ENCODE results near the gene C19orf47.

The C19orf47 gene

DNA sequence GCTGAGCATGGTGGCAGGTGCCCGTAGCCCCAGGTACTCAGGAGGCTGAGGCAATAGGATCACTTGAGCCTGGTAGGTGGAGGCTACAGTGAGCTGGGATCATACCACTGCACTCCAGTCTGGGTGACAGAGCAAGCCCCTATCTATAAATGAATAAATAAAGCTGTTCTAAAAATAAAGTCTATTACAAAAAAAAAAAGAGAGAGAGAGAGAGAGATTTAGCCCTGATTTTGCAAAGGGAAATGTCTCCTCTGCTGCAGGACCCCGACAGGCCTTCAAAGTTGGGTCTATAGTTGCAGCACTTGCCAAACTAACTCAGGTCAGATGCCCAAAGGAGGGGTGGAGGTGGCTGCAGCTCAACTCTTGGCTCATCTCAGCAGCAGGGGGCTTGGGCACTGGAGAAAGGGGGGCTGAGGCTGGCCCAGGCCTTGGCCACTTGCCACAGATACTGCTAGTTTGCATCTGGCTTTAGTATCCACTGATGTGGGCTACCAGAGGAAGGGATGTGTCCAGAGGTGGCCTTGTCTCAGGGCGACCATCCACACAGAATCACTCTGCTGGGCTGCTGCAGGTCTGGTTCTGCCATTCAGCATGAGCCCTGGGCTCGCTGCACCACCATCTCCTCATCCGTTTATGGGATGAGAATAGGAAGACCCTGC, 32.3 kb downstream of the C19orf47 start:
- DNase-seq (ENCODE audit: low read depth): no peak

DNA sequence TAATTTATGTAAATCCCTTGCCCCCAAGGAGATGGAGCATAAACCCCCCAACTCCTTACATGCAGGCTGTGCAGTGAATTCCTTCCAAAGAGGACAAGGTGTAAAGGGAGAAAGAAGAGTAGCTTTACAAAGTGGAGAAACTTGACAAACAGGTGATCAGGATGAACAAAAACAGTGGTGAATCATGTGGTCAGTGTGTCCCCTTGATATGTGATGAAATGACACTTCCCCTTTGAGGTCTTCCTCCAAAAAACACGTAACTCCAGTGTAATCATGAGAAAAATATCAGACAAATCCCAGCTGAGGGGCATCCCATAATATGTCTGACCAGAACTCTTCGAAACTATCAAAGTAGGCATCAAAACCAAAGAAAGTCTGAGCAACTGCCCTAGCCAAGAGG, 33.5 kb downstream of the C19orf47 start:
- no peak for DNase-seq (ENCODE audit: low read depth)

DNA sequence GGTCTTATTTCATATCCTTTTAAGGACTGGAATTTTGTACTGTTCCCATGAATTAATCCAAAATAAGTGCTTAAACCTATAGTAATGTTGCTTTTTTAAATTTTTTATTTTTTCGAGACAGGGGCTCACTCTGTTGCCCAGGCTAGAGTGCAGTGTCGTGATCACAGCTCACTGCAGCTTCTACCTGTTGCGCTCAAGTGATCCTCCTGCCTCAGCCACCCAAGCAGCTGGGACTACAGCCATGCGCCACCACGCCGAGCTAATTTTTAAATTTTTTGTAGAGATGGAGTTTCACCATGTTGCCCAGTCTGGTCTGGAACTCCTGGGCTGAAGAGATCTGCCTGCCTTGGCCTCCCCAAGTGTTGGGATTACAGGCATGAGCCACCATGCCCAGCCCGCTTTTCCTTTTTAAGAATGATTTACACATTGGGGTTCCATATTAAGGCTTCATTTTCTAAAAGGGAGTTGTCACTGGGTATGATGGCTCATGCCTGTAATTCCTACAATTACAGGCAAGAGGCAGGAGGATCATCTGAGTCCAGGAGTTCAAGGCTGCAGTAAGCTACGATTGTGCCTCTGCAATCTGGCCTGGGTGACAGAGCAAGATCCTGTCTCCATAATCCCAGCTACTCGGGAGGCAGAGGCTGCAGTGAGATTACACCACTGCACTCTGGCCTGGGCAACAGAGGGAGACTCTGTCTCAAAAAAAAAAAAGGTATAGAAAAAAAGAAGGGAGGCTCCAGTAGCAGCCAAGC, 34.8 kb downstream of the C19orf47 start:
- DNase-seq (ENCODE audit: low read depth): no peak

- DNase-seq (ENCODE audit: low read depth): no peak
Observed at GRCh38 chr19:40312533-40312932, 35.7 kb downstream of the C19orf47 start.

DNA sequence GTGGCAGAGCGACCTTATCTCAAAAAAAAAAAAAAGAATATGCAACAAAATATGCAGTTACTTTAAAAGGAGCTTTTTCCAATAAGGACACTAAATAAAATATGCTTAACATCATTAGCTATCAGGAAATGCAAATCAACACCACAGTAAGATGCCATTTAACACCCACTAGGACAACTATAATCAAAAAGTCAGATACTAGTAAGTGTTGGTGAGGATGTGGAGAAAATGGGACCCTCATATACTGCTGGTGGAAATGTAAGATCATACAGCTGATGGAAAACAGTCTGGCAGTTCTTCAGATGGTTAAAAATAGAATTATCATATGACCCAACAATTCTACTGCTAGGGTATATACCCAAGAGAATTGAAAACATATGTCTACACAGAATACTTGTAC, 38.5 kb downstream of the C19orf47 start:
- DNase-seq (ENCODE audit: low read depth): no peak

- DNase-seq (ENCODE audit: low read depth): peak; percentile 67
Observed at GRCh38 chr19:40305403-40305802, 42.8 kb downstream of the C19orf47 start.

- no peak for DNase-seq (ENCODE audit: low read depth)
Observed at GRCh38 chr19:40304306-40304705, 43.9 kb downstream of the C19orf47 start.

- DNase-seq (ENCODE audit: low read depth): no peak
Observed at GRCh38 chr19:40303765-40304164, 44.4 kb downstream of the C19orf47 start.

- no peak for DNase-seq (ENCODE audit: low read depth)
Observed at GRCh38 chr19:40302224-40303011, 45.8 kb downstream of the C19orf47 start.

GRCh38 chr19:40300668-40301067, 47.5 kb downstream of the C19orf47 start:
- no peak for DNase-seq (ENCODE audit: low read depth)

DNA sequence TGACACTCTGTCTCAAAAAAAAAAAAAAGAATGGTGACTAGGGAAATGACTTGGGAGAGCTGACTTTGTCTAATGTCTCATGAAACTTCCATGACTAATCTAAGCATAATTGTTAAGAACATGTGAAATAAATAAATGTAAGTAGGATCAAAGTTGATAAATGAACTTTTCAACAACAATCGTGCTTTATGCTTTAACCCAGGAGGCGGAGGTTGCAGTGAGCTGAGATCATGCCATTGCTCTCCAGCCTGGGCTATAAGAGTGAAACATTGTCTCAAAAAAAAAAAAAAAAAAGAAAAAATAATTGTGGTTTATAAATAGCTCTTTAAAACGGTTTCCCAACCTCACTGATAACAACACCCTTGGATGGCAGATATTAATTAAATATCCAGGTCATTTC, 50.2 kb downstream of the C19orf47 start:
- DNase-seq (ENCODE audit: low read depth): no peak

DNA sequence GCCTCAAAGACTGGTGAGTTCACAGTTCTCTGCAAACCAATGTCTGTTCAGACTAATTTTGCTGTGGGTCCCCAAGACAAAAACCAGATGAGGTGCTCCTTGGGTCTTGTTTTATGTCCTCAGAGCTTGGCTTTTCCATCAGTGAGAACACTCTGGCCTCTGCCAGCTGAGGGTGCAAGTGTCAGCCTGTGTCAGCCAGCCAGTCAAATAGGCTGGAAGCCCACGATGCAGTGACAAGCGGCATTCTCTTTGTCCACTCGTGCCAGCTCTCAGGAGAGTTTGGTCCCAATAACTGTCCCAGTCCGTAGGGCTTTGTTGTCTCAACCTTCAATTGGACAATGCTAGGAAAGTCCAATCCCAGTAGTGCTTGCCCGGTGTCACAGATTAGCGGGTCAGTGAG, 53.6 kb downstream of the C19orf47 start:
- DNase-seq (ENCODE audit: low read depth): no peak

- DNase-seq (ENCODE audit: low read depth): no peak
Observed at GRCh38 chr19:40286971-40287421, 61.2 kb downstream of the C19orf47 start.

GRCh38 chr19:40286235-40286970, 61.8 kb downstream of the C19orf47 start:
- no peak for DNase-seq (ENCODE audit: low read depth)

- peak; percentile 99 for DNase-seq (ENCODE audit: low read depth)
Observed at GRCh38 chr19:40285353-40286234, 62.6 kb downstream of the C19orf47 start.

DNA sequence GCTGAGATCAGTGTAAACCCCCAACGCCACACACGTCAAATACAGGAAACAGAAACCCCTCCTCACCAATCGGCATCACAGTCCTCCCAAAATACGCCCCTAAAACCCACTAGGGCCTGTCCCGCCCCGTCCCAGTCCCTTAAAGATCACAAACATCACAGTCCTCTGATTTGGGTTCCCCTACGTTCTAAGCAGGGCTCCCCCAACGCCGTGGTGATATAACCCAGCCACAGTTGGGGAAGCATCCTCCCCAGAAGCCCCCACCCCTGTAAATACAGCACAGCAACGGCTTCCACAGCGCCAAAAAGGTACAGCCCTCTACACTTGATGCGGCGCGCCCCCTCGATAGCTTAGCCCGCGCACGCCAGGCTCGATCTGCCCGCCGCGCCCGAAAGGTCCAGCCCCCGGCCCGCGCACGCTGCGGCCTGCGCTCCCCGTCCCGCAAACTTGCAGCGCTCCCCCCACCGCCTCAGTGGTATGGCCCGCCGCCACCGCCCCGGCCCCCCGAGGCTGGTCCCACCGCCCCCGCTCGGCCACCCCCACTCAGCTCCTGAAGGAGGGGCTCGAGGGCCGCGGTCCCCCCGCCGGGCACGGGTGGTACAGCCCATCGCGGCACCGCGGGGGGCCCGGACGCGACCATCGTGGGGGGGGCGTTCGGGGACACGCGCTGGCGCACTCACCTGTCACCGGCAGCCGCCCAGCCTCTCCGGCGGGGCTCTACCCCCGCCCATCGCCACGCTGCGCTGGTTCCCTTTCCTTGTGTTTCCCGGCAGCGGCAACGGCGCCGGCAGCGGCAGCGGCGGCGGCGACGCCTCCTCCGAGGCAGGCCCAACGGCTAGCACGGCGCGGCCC, 63.5 kb downstream of the C19orf47 start, which contains the start of gene AKT2:
Gene AKT2, minus strand, starts transcription at position 845 of the 852 bp plus-strand sequence. CDS start 20,078 bp downstream, outside the sequence.
- DNase-seq (ENCODE audit: low read depth): no peak

GRCh38 chr19:40284251-40284500, 64.0 kb downstream of the C19orf47 start:
- DNase-seq (ENCODE audit: low read depth): no peak

DNA sequence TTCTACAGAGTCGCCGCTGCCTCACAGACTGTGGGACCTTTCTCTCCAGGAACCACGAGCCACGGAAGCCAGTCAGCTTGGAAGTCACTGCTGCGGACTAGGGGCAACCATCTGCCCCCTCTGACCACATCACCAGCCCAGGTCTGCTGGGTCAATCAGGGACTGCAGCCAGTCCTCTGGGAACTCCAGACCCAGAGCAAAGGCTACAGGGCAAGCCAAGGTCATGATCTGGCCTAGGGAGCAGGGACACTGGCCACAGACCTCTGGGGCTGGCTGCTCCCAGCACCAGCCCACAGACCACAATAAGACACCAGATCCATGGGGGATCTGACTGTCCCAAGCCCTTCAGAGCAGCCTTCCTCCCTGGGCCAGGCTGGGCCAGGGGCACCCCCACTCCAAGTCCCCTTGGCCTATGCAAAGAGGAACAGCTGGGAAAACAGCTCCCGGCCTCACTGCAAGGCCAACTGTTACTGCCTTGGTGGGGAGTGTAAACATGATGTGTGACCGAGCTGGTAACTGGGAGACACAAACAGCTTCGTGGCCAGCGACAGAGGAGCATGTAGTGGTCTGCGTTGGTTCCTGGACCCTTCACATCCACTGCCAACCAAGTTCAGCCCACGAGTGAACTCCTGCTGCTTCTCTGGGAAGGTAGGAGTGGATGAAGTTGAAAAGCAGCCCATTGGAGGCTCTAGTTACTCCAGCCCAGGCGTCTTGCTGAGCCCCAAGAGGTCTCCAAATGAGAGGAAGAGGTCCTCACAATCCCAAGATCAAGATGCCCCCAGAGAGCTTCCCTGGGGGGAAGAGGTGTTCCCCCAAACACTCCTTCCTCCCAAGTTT, 64.6 kb downstream of the C19orf47 start:
- no peak for DNase-seq (ENCODE audit: low read depth)

DNA sequence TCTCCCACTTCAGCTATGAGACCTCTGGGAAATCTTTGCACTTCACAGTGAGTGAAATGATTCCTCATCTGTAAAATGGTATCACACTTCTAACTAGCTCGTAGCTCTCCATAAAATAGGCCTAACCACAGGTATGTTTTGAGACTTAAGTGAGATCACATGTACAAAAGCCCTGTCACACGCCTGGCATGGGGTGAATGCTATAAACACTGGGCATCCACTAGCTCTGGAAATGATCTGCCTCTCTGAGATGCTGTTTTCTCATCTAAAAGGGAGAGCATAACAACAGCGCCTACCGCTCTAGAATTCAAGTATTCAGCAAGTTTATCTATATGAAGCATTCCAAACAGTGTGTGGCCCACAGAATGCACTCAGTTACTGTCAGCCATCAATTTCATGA, 65.3 kb downstream of the C19orf47 start:
- peak; percentile 31 for DNase-seq (ENCODE audit: low read depth)
